WERI-Rb-1 (cell line): Measurements from ENCODE around the gene ADAM15.
A peak's percentile ranks its signal among the peaks of the same experiment; 100 is the strongest.

Experiments
- DNase-seq: peaks from one replicate; pipeline ENCODE4 v3.0.0-alpha.2; 2020
- H3K27ac ChIP-seq: fragments of 250-450 bp; sonication (Bioruptor Pico); 2 replicates; pipeline ENCODE4 v1.5.1; 2020; ENCODE audit warnings: mild to moderate bottlenecking, moderate library complexity
- H3K27me3 ChIP-seq: fragments of 250-450 bp; sonication (Bioruptor Pico); 2 replicates; pipeline ENCODE4 v1.5.1; 2021; ENCODE audit warnings: mild to moderate bottlenecking, low read depth, moderate library complexity; ENCODE audit not compliant: insufficient read depth, severe bottlenecking
- H3K36me3 ChIP-seq: fragments of 250-450 bp; sonication (Bioruptor Pico); 2 replicates; pipeline ENCODE4 v1.5.1; 2020; ENCODE audit warnings: mild to moderate bottlenecking, moderate library complexity
- H3K4me3 ChIP-seq: 2 replicates; pipeline ENCODE4 v1.5.1; 2011; ENCODE audit warnings: low read depth, mild to moderate bottlenecking, control low read depth, low read length
- H3K9me3 ChIP-seq: fragments of 250-450 bp; sonication (Bioruptor Pico); 2 replicates; pipeline ENCODE4 v1.5.1; 2021; ENCODE audit warnings: mild to moderate bottlenecking, moderate library complexity; ENCODE audit not compliant: severe bottlenecking
- CTCF ChIP-seq: IDR thresholded peaks from 2 replicates; pipeline ENCODE4 v1.5.1; 2011; ENCODE audit warnings: low read depth, mild to moderate bottlenecking, control low read depth, inconsistent platforms, low read length

Gene ADAM15

GRCh38 chr1:155018617-155019348 lies 32.3 kb upstream of the ADAM15 start:
- H3K4me3 ChIP-seq = no peak overlapping the region
- H3K27ac ChIP-seq = peak overlapping the region; percentile 84
- no peaks in the 10 kb centered on the region for H3K27me3 ChIP-seq
- peaks cover 34% of the 10 kb centered on the region for H3K36me3 ChIP-seq
- peak; percentile 77 for DNase-seq
- H3K9me3 ChIP-seq = no peaks in the 10 kb centered on the region
- no peak for TF ChIP-seq CTCF

- Histone ChIP-seq H3K4me3 (no peak overlapping the region), H3K9me3 (no peaks in the 10 kb centered on the region), H3K36me3 (peaks cover 27% of the 10 kb centered on the region), H3K27ac (peak overlapping the region; percentile 84), H3K27me3 (no peaks in the 10 kb centered on the region)
- no peak for DNase-seq
- no peak for TF ChIP-seq CTCF
These were observed 31.5 kb upstream of the ADAM15 start for GRCh38 chr1:155019377-155020245.

GRCh38 chr1:155022136-155022926 lies 28.8 kb upstream of the ADAM15 start:
- H3K27ac ChIP-seq = no peak overlapping the region
- H3K9me3 ChIP-seq = no peaks in the 10 kb centered on the region
- H3K27me3 ChIP-seq = no peaks in the 10 kb centered on the region
- peaks cover 2% of the 10 kb centered on the region; the same call in 1 of the 2 replicates for H3K36me3 ChIP-seq
- no peak overlapping the region for H3K4me3 ChIP-seq
- TF ChIP-seq CTCF = no peak
- DNase-seq = no peak

GRCh38 chr1:155022927-155023236 lies 28.2 kb upstream of the ADAM15 start:
- TF ChIP-seq CTCF = no peak
- Histone ChIP-seq H3K27me3 (no peaks in the 10 kb centered on the region), H3K4me3 (no peak overlapping the region), H3K27ac (no peak overlapping the region), H3K36me3 (peaks cover 2% of the 10 kb centered on the region; the same call in 1 of the 2 replicates), H3K9me3 (no peaks in the 10 kb centered on the region)
- no peak for DNase-seq

GRCh38 chr1:155023627-155024026 lies 27.5 kb upstream of the ADAM15 start:
- no peak for TF ChIP-seq CTCF
- Histone ChIP-seq H3K9me3 (no peaks in the 10 kb centered on the region), H3K36me3 (peaks cover 2% of the 10 kb centered on the region; the same call in 1 of the 2 replicates), H3K4me3 (no peak overlapping the region), H3K27me3 (no peaks in the 10 kb centered on the region), H3K27ac (no peak overlapping the region)
- no peak for DNase-seq
